HG02571 (cell line): ENCODE measurements around the gene MESD.

ENCODE experiments used
- ATAC-seq: cut with Tn5 transposase; IDR thresholded peaks from one replicate; pipeline ENCODE4 v1.9.1; 2021; ENCODE audit warnings: mild to moderate bottlenecking, moderate library complexity; ENCODE audit not compliant: unreplicated experiment

The MESD gene

DNA sequence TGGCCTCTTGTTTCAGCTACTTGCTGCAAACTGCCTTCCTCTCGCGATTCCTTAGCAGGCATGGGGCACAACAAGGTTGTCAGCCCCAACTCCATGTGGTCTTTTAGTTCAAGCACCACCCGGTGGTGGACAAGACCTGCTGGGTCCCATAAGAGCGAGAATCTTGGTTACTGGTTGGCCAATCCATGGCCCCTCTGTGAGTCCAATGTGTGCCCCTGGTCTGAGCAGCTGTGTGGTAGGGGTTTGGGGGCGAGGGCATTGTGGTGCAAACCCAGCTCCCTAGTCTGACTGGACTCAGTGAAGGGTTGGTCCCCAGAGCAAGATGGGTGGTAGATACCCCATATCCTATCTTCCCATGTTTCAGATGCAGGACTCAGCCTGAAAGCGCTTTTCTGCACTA is 48.8 kb downstream of the MESD start:
- no peak for ATAC-seq

DNA sequence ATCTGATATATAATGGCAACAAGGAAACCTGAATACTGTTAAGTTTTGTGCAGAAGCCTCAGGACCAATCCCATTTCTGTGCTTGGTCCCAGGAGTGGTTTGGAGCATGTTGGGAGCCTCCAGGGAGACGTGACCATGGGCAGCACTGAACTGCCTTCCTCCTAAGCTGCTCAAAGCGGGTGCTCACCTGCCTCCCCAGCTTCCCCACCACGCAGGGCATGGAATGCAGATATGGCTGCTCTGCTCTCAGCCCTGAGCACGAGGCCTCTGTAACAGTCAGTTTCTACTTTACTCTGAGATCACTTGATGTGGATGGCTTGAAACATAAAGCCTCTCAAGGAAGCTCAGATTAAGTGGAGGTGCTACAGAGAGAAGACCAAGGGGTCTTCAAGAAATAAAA is 49.3 kb downstream of the MESD start:
- no peak for ATAC-seq

DNA sequence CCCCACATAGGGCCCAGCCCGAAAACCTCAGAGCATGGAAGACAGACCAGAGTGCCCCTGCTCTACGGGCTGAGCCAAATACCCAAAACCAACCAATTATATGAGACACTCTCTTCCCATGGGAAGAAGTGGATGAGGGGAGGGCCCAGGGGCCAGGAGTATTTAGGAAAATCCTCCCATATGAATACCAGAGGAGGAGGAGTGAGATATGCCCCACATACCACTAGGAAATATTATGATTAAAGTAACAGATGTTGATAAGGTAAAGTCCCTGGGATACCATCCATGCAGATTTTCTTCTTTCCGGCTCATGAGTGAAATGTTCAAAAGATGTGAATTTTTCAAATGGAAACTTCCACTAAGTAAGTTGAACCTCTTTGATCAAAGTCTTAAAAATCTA is 50.4 kb downstream of the MESD start:
- ATAC-seq, result no peak

DNA sequence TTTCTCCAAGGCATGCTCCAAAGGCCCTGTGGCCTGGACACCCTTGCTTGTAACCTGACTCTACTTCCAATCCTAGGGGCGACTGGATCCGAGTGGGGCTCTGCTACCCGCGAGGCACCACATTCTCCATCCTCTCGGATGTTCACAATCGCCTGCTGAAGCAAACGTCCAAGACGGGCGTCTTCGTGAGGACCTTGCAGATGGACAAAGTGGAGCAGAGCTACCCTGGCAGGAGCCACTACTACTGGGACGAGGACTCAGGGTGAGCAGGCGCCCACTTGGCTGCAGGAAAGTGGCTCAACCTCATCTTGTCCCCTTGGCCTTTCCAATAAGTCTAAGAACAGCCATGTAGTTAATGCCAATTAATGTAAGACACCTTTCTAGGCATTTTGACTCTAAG is 51.9 kb downstream of the MESD start:
- ATAC-seq, result no peak

DNA sequence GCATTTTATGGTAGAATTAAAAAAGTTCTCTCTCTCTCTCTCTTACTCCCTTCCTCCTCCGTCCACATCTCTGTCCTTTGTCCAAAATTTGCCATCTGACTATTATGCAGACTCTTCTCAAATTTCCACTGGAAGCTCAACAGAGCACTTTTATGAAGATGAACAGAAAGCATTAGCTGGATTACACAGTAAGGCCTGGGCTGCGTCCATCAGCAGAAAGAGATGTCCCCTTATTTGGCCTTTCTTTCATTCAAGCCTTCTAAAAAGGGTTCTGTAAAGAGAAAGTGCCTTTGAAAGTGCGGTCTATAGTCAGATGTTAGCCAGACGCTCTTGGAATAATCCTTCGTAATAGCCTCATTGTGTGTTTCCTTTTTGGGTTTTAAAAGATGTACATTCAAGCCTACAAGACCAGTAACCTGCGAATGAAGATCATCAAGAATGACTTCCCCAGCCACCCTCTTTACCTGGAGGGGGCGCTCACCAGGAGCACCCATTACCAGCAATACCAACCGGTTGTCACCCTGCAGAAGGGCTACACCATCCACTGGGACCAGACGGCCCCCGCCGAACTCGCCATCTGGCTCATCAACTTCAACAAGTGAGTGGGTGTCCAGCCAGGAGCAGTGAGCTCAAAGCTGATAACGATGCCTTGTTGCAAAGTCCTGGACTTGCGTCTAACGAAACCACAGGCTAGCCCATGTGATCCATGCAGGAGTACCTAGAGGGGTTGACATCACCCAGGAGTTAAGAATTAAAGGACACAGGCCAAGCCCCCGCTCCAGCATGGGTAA is 53.1 kb downstream of the MESD start:
- ATAC-seq, result no peak

- ATAC-seq, result no peak
Measured at GRCh38 chr15:80934761-80935221, 54.8 kb downstream of the MESD start.

- no peak for ATAC-seq
Measured at GRCh38 chr15:80932989-80933388, 56.6 kb downstream of the MESD start.

DNA sequence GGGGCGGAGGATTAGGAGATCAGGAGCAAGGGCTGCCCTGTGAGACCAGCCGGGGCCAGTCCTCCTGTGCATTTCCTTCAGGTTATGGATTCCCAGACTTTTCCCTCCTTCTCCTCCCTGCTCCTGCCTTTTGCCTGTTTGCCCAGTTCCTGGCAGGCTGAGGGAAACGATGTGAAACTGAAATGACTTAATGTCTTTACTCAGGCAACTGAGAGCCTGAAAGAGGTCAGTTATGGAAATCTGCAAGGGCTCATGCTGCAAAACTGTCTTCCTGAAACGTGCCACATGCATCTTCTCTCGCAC is 57.2 kb downstream of the MESD start:
- no peak for ATAC-seq

- ATAC-seq, result no peak
Measured at GRCh38 chr15:80931721-80932512, 57.7 kb downstream of the MESD start.

- no peak for ATAC-seq
Measured at GRCh38 chr15:80931191-80931590, 58.4 kb downstream of the MESD start.

DNA sequence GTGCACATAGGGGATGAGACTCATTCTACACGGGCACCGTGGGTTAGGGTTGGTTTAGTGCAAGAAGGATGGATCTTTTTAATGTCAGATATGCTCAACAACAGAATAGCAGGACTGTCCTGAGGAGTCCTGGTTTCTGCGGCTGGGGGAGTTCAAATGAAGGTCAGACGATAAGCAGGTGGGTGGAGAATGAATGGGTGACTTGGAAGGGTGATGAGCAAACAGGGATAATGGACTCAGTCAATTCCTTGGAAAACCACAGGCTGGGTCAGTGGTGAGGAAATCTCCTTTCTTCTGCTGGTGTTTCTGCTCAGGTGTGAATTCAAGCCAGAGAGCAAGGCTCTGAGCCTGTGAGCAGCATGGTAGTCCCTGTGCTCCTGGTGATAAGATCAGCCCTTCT is 59.9 kb downstream of the MESD start:
- no peak for ATAC-seq

GRCh38 chr15:80929225-80929624 is 60.4 kb downstream of the MESD start:
- no peak for ATAC-seq

DNA sequence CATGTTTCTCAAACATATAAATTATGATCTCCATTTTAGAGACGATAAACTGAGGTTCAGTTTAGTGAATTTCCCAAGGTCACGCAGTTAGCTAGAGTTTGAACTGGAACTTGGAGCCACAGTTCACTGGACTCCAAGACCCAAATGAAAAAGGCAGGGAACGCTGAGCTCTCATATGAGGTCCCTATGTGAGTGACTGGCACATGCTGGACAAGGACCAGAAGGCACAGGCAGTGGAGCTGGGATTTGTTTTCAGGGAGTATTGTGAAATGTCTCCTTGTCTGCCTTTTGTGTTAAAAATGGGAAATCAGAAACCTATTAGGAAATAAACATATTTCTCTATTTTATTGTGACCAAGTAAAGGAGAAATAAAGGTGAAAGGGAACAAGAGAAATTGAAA is 63.5 kb downstream of the MESD start:
- no peak for ATAC-seq

DNA sequence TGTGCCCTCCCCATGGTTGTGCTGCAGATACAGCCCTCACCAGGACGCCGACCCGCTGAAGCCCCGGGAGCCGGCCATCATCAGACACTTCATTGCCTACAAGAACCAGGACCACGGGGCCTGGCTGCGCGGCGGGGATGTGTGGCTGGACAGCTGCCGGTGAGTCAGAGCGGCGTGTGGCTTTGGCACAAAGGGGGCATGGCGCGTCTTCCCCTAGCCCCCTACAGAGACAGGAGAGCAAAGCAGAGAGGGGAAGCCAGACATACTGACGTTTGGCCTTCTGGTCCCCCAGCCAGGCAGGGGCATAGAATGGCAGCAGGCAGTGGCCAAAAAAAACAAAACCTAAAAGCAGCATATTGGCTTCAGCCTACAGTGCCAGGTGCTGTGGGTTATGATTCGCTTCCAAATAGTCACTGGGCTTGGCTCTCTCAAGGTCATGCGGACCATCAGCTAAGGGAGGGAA is 64.0 kb downstream of the MESD start:
- ATAC-seq, result no peak

- no peak for ATAC-seq
Measured at GRCh38 chr15:80924278-80924677, 65.3 kb downstream of the MESD start.

GRCh38 chr15:80923668-80924067 is 66.0 kb downstream of the MESD start:
- no peak for ATAC-seq

DNA sequence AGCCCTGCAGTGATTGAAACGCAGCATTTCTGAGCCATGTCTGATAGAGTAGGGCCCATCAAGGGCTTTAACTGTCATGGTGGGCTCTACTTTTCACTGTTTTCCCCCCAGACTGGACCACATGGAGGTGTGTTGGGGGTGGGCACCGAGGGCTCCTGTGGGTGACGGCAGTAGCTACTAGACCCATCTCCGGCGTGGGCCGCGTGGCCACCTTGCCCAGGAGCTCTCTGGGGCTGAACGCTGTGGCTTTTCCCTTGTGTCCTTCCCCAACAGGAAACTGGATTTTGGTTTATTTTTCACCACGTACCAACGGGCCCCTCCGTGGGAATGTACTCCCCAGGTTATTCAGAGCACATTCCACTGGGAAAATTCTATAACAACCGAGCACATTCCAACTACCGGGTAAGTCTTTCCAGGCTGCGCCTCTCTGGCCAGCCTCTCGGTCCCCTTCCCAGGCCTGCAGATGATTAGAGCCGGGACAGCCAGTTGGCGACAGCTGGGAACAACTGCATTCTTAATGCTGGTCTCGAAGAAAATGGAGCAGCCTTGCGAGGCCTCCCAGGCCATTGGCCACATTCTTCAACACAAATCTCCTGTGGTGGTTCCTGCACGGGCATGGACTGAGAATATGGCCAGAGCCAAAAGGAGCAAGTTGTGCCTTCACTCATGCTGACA is 67.7 kb downstream of the MESD start:
- ATAC-seq, result no peak

DNA sequence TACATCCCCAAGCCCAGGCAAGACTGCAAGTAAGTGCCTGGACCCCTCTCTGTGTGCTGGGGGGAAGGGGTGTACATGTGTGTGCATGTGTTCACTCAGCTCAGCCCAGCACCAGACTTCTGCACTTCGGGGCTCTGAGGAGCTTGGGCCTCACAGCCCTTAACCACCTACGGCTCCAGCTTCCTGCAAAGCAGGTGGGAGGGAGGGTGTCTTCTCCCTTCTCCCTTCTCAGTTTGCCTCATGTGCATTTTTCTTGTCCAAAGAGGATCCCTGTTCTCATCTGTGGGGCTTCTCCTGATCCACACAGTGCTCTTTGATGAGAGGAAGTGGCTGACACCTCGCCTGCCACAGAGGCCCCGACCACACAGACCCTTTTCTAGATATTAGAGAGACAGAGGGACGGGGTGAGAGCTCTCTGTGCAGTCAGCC is 69.3 kb downstream of the MESD start:
- ATAC-seq, result no peak

DNA sequence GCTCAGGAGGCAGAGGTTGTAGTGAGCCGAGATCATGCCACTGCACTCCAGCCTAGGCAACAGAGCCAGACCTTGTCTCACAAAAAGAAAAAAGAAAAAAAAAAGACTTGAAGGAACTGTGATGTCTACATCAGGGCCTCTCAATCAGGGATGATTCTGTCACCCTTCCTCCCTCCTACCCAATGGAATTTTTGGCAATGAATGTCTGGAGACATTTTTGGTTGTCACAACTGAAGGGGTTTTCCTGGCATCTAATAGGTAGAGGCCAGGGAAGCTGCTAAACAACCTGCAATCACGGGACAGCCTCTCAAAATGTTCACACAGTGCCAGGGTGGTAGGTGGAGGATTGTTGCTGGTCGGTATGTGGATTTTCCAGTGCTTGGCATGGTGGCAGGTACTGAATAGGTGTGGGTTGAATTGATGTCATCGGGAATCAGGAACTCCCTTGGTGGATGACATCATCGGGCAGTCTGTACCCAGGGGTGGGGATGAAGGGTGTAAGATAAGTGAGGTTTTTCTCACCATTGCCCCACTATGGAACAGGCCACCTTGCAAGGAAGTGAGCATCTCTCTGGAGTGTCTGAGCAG is 71.3 kb downstream of the MESD start:
- no peak for ATAC-seq

DNA sequence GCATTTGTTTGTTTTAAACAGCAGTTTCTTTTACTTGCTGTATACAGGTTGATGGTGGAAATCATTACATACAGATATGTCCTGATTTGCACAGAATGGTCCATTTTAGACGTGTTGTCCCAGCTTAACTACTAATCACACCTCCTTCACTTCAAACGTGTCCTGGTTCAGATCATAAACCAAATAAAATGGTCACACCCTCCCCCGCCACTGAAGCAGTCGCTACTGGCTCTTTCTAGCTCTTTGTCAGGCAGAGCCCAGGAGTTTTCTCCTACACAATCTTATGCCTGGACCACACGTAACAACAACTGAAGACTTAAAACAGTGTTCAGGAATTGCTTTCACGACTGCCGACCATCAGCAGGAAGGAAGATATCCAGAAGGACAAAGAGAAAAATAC is 73.6 kb downstream of the MESD start:
- ATAC-seq, result no peak

- no peak for ATAC-seq
Measured at GRCh38 chr15:80915472-80915871, 74.1 kb downstream of the MESD start.
